CD4-positive, alpha-beta T cell (primary cell): ENCODE data around the gene NABP2. TPM values are rescaled to one million over a fixed set of nuclear protein-coding genes. Genes with fewer than 3 reads are reported as not detected.
"Not testable (repeated sequence)": the region's sequence is repeated elsewhere in the genome, so short reads cannot be mapped to it uniquely, and the experiment has no call there.

ENCODE experiments used
- ATAC-seq: fragments of 200-7000 bp; cut with Tn5 transposase; one replicate; pipeline ENCODE4 v1.10.0; 2022; ENCODE audit warnings: mild to moderate bottlenecking; ENCODE audit not compliant: poor library complexity
- CTCF ChIA-PET: fragments of 350-600 bp; sonication (Branson Sonifier 250); formaldehyde crosslinking; loops from one replicate; lab custom pipeline; 2021; ENCODE audit warnings: antibody characterized with exemption, inconsistent platforms; lab: Charles Lee
- POLR2A ChIA-PET: fragments of 350-600 bp; sonication (Branson Sonifier 250); formaldehyde crosslinking; loops from one replicate; lab custom pipeline; 2021; ENCODE audit warnings: antibody characterized with exemption, inconsistent platforms; lab: Charles Lee
- DNase-seq, 14 experiments: peaks; one replicate each; pipeline ENCODE4 v3.0.0-alpha.2; 2013 to 2020; ENCODE audit warnings: mixed read lengths in 2 of 14
- H3K27ac ChIP-seq, 2 donors: one replicate each; pipeline versions ENCODE4 v1.5.1 to v1.7.0; 2013; ENCODE audit warnings: low read length in 2 of 2, low read depth in 1 of 2, mild to moderate bottlenecking in 1 of 2
- H3K27me3 ChIP-seq, 2 experiments: 1 replicate in 1 of 2; 2 replicates in 1 of 2; pipeline versions ENCODE4 v1.6.1 to v1.7.0; 2013; ENCODE audit warnings: low read length in 2 of 2, control low read depth in 1 of 2, mild to moderate bottlenecking in 1 of 2, moderate library complexity in 1 of 2; ENCODE audit not compliant: insufficient read depth in 2 of 2, control insufficient read depth in 1 of 2
- H3K36me3 ChIP-seq: one replicate; pipeline ENCODE4 v1.6.1; 2013; ENCODE audit warnings: low read length, control low read depth; ENCODE audit not compliant: insufficient read depth
- H3K4me1 ChIP-seq: one replicate; pipeline ENCODE4 v1.6.1; 2013; ENCODE audit warnings: low read length, control low read depth; ENCODE audit not compliant: insufficient read depth
- H3K4me3 ChIP-seq: one replicate; pipeline ENCODE4 v1.5.1; 2013; ENCODE audit warnings: mild to moderate bottlenecking, low read length, moderate library complexity
- H3K9me3 ChIP-seq, 2 experiments: 1 replicate in 1 of 2; 2 replicates in 1 of 2; pipeline versions ENCODE4 v1.6.1 to v1.7.0; 2013; ENCODE audit warnings: low read length in 2 of 2, mild to moderate bottlenecking in 2 of 2, control low read depth in 1 of 2, moderate library complexity in 1 of 2; ENCODE audit not compliant: control insufficient read depth in 1 of 2, insufficient read depth in 1 of 2
- H3K27ac Mint-ChIP-seq: one replicate; pipeline ENCODE4 v1.8.0; 2020; ENCODE audit warnings: mixed read lengths
- H3K27me3 Mint-ChIP-seq: one replicate; pipeline ENCODE4 v1.8.0; 2021; ENCODE audit warnings: mixed read lengths
- H3K36me3 Mint-ChIP-seq: one replicate; pipeline ENCODE4 v1.8.0; 2021; ENCODE audit warnings: low read depth, mixed read lengths
- H3K4me1 Mint-ChIP-seq: one replicate; pipeline ENCODE4 v1.8.0; 2021; ENCODE audit warnings: low read depth, mixed read lengths
- H3K4me3 Mint-ChIP-seq: one replicate; pipeline ENCODE4 v1.8.0; 2020; ENCODE audit warnings: mild to moderate bottlenecking, mixed read lengths
- H3K9me3 Mint-ChIP-seq: one replicate; pipeline ENCODE4 v1.8.0; 2020; ENCODE audit warnings: mixed read lengths
- intact Hi-C, 2 experiments: fragments of 100-400 bp; cut with DNase I in 1 of 2; cut with micrococcal nuclease in 1 of 2; formaldehyde crosslinking; loops; one replicate each; pipeline versions ENCODE4 v1.15.1 to v1.9.0; 2023 to 2025; cut with DNase I, micrococcal nuclease
- total RNA-seq, 174 experiments: library from RNA in 2 of 174; stranded (reverse) in 2 of 174; gene quantifications; one replicate each; pipeline ENCODE4 v1.2.3 and lab custom pipeline; 2021 to 2026
- TF ChIP-seq, protein P1 (sequence below): fragments of 200-600 bp; IDR thresholded peaks from one replicate; pipeline ENCODE4 v1.8.0; 2022; ENCODE audit warnings: antibody characterized with exemption, mild to moderate bottlenecking

NABP2 gene
- total RNA-seq, 2 experiments from 2014 or later: 7.6 to 9.1 TPM

DNA sequence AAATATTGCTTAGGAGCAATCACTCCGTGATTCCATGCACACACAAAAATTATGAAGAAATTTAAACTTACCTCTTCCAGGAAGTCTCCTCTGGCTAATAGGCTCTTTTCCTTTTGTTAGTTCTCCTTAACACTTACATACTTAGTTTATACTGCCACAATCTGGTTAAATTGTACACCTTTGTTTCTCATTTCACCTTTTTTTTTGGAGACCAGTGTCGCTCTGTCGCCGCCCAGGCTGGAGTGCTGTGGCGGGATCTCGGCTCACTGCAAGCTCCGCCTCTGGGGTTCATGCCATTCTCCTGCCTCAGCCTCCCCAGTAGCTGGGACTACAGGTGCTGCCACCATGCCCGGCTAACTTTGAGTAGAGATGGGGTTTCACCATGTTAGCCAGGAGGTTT lies 36.2 kb downstream of the NABP2 start:
- Histone ChIP-seq H3K36me3 (peaks cover 17% of the 10 kb centered on the region), H3K9me3 (no peaks in the 10 kb centered on the region), H3K4me1 (peaks cover 27% of the 10 kb centered on the region), H3K4me3 (no peak overlapping the region), H3K27me3 (no peaks in the 10 kb centered on the region), H3K27ac (no peak overlapping the region)
- H3K27me3 Mint-ChIP-seq: no peaks in the 10 kb centered on the region
- ATAC-seq (no peak), DNase-seq (no peak)
- no peak overlapping the region for H3K4me3 Mint-ChIP-seq
- H3K27ac Mint-ChIP-seq: no peak overlapping the region
- peaks cover 20% of the 10 kb centered on the region for H3K4me1 Mint-ChIP-seq
- TF ChIP-seq, protein P1, sequence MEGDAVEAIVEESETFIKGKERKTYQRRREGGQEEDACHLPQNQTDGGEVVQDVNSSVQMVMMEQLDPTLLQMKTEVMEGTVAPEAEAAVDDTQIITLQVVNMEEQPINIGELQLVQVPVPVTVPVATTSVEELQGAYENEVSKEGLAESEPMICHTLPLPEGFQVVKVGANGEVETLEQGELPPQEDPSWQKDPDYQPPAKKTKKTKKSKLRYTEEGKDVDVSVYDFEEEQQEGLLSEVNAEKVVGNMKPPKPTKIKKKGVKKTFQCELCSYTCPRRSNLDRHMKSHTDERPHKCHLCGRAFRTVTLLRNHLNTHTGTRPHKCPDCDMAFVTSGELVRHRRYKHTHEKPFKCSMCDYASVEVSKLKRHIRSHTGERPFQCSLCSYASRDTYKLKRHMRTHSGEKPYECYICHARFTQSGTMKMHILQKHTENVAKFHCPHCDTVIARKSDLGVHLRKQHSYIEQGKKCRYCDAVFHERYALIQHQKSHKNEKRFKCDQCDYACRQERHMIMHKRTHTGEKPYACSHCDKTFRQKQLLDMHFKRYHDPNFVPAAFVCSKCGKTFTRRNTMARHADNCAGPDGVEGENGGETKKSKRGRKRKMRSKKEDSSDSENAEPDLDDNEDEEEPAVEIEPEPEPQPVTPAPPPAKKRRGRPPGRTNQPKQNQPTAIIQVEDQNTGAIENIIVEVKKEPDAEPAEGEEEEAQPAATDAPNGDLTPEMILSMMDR: no peak
- H3K9me3 Mint-ChIP-seq: no peaks in the 10 kb centered on the region
- ChIA-PET POLR2A (no interaction called here), CTCF (no interaction called here)
- peaks cover 10% of the 10 kb centered on the region for H3K36me3 Mint-ChIP-seq
- intact Hi-C loops: no loop called here

DNA sequence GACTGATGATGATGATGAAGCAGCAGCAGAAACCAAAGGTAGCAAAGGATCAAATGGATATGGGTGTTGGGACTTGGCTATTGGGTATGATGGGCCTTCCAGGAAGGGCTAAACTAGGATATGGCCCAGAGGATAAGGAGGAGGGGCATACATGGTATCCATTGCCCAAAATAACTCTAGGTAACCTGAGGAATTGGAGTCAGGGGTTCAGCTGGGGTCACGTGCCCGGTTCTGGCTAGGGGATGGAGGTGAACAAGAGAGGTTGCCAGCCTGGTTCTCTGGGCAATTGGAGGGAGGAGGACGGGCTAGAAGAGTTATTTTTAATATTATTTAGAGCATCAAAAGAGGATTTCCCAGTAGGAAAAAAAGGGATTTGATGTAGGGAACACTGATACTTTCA lies 36.8 kb downstream of the NABP2 start:
- Mint-ChIP-seq H3K9me3 (no peaks in the 10 kb centered on the region), H3K27ac (no peak overlapping the region), H3K27me3 (no peaks in the 10 kb centered on the region), H3K36me3 (peaks cover 5% of the 10 kb centered on the region), H3K4me3 (peak overlapping the region; percentile 20), H3K4me1 (peaks cover 19% of the 10 kb centered on the region)
- Histone ChIP-seq H3K27ac (no peak overlapping the region), H3K4me3 (no peak overlapping the region), H3K9me3 (no peaks in the 10 kb centered on the region), H3K27me3 (no peaks in the 10 kb centered on the region), H3K36me3 (peaks cover 11% of the 10 kb centered on the region), H3K4me1 (peaks cover 27% of the 10 kb centered on the region)
- ChIA-PET CTCF (no interaction called here), POLR2A (no interaction called here)
- no peak for DNase-seq
- no peak for ATAC-seq
- TF ChIP-seq, protein P1: no peak
- intact Hi-C loops: no loop called here

DNA sequence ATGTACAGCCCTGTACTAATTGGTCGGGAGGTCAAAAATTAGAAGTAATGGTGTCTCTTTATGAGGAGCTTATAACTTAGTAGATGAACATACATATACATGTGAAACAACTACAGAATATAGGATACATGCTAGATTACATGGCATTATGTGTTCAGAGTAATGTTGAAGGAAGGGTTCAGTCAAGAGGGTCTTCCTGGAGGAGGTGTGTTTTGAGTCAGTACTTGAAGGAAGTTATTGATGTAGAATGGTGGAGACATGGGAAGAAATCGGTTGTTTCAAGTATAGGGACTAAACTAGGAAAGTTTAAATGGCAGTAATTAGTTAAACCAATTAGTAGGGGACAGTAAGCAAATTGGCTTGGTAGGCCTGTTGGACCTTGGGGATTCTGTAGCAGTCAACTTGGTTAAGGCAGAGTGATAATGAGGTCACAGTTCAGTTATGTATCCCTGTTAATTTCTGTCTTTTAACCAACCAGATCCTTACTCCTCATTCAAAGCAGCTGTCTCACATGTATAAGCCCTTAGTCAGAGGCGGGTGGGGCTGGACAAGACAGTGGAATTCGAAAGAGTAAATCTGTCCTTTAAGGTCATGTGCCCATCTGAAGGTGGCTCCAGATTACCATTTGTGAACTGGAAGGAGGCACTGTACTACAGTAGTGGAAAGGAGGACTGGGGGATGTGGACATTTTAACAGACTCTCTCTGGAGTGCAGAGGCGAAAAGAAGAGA lies 37.5 kb downstream of the NABP2 start:
- intact Hi-C loops: no loop called here
- ChIA-PET CTCF (no interaction called here), POLR2A (no interaction called here)
- peaks cover 18% of the 10 kb centered on the region for H3K4me1 Mint-ChIP-seq
- Histone ChIP-seq H3K27me3 (no peaks in the 10 kb centered on the region), H3K36me3 (peaks cover 4% of the 10 kb centered on the region), H3K9me3 (no peaks in the 10 kb centered on the region), H3K4me1 (peaks cover 27% of the 10 kb centered on the region), H3K4me3 (no peak overlapping the region), H3K27ac (no peak overlapping the region)
- no peaks in the 10 kb centered on the region for H3K27me3 Mint-ChIP-seq
- no peak for ATAC-seq
- TF ChIP-seq, protein P1: no peak
- H3K9me3 Mint-ChIP-seq: no peaks in the 10 kb centered on the region
- no peak for DNase-seq
- H3K36me3 Mint-ChIP-seq: peaks cover 3% of the 10 kb centered on the region
- peak overlapping the region; percentile 36 for H3K4me3 Mint-ChIP-seq
- H3K27ac Mint-ChIP-seq: no peak overlapping the region

DNA sequence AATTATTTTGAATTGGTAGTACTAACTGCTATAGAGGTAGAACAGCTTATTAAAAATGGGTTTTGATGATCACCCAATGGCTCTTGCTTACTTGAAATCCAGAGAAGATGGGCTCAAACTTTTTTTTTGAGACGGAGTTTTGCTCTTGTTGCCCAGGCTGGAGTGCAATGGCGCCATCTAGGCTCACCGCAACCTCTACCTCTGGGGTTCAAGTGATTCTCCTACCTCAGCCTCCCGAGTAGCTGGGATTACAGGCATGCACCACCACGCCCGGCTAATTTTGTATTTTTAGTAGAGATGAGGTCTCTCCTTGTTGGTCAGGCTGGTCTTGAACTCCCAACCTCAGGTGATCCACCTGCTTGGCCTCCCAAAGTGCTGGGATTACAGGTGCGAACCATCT lies 38.8 kb downstream of the NABP2 start:
- H3K9me3 Mint-ChIP-seq, intact Hi-C loops, H3K27ac ChIP-seq, H3K27me3 Mint-ChIP-seq, POLR2A ChIA-PET, H3K9me3 ChIP-seq, DNase-seq, H3K36me3 ChIP-seq, H3K36me3 Mint-ChIP-seq, H3K27ac Mint-ChIP-seq, ATAC-seq, H3K4me3 Mint-ChIP-seq, H3K4me3 ChIP-seq, H3K27me3 ChIP-seq, CTCF ChIA-PET: not testable (repeated sequence)
- H3K4me1 ChIP-seq: peaks cover 25% of the 10 kb centered on the region
- H3K4me1 Mint-ChIP-seq: peaks cover 23% of the 10 kb centered on the region

DNA sequence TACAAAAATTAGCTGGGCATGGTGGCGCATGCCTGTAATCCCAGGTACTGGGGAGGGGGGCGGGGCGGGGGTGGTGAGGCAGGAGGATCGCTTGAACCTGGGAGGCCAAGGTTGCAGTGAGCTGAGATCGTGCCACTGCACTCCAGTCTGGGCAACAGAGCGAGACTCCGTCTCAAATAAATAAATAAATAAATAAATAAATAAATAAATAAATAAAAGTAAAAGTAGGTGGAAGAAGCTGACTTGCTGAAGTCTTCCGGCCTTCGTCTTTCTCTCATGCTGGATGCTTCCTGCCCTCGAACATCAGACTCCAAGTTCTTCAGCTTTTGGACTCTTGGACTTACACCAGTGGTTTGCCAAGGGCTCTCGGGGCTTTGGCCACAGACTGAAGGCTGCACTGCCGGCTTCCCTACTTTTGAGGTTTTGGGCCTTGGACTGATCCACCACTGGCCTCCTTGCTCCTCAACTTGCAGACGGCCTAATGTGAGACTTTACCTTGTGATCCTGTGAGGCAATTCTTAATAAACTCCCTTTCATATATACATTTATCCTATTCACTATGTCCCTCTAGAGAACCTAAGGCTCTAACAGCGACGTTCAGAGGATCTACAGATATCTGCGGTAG lies 42.0 kb downstream of the NABP2 start:
- H3K36me3 ChIP-seq: peaks cover 14% of the 10 kb centered on the region
- ChIA-PET CTCF (interaction anchor here (0.6 to 2.2 kb wide), 10 partner anchors 8 to 198 kb away, joined by 3 to 19 read pairs (median 4); partner anchors contain the start of genes ANKRD52, CNPY2, IL23A and RNF41), POLR2A (interaction anchor here (0.7 to 2.5 kb wide), 11 partner anchors 8 to 202 kb away, joined by 3 to 25 read pairs (median 9); partner anchors contain the start of genes ANKRD52, CNPY2, CS and RNF41)
- peak overlapping the region; percentile 96 for H3K4me3 Mint-ChIP-seq
- not testable (repeated sequence) for H3K9me3 ChIP-seq, H3K9me3 Mint-ChIP-seq, DNase-seq, ATAC-seq, H3K27me3 ChIP-seq, H3K27me3 Mint-ChIP-seq
- H3K36me3 Mint-ChIP-seq: peaks cover 25% of the 10 kb centered on the region
- H3K27ac Mint-ChIP-seq: peak overlapping the region; percentile 91
- peak overlapping the region; percentile 72 for H3K4me3 ChIP-seq
- H3K4me1 Mint-ChIP-seq: peaks cover 17% of the 10 kb centered on the region
- intact Hi-C loops: loop anchor here (1.0 to 2.0 kb wide), 3 partner anchors 33 to 199 kb away; partner anchors contain the start of gene CS (in 1 of the 2)
- H3K4me1 ChIP-seq: peaks cover 16% of the 10 kb centered on the region
- H3K27ac ChIP-seq: peak overlapping the region; percentile 91 to 96
